HG03108 (cell line): Measurements from ENCODE around the gene RIC3.

ENCODE experiments used
- ATAC-seq: cut with Tn5 transposase; IDR thresholded peaks from one replicate; pipeline ENCODE4 v1.9.1; 2021; ENCODE audit warnings: moderate library complexity; ENCODE audit not compliant: unreplicated experiment

Gene RIC3

GRCh38 chr11:8106679-8107078, 62.1 kb downstream of the RIC3 start:
- no peak for ATAC-seq

- ATAC-seq: no peak
Measured at GRCh38 chr11:8105666-8106065, 63.2 kb downstream of the RIC3 start.

GRCh38 chr11:8105133-8105532, 63.7 kb downstream of the RIC3 start:
- no peak for ATAC-seq

- no peak for ATAC-seq
Measured at GRCh38 chr11:8103909-8104308, 64.9 kb downstream of the RIC3 start.

- ATAC-seq: no peak
Measured at GRCh38 chr11:8102965-8103364, 65.9 kb downstream of the RIC3 start.

- ATAC-seq: no peak
Measured at GRCh38 chr11:8102296-8102915, 66.4 kb downstream of the RIC3 start.

GRCh38 chr11:8101421-8101820, 67.4 kb downstream of the RIC3 start:
- ATAC-seq: no peak

- ATAC-seq: no peak
Measured at GRCh38 chr11:8100605-8101004, 68.2 kb downstream of the RIC3 start.

GRCh38 chr11:8100158-8100557, 68.7 kb downstream of the RIC3 start:
- no peak for ATAC-seq

- ATAC-seq: no peak
Measured at GRCh38 chr11:8099291-8099899, 69.4 kb downstream of the RIC3 start.

GRCh38 chr11:8098879-8099278, 69.9 kb downstream of the RIC3 start:
- ATAC-seq: no peak

GRCh38 chr11:8098361-8098760, 70.5 kb downstream of the RIC3 start:
- no peak for ATAC-seq

- ATAC-seq: no peak
Measured at GRCh38 chr11:8097926-8098325, 70.9 kb downstream of the RIC3 start.

GRCh38 chr11:8097468-8097867, 71.4 kb downstream of the RIC3 start:
- no peak for ATAC-seq

- ATAC-seq: no peak
Measured at GRCh38 chr11:8097062-8097461, 71.8 kb downstream of the RIC3 start.

- no peak for ATAC-seq
Measured at GRCh38 chr11:8096575-8096974, 72.2 kb downstream of the RIC3 start.

- ATAC-seq: no peak
Measured at GRCh38 chr11:8095806-8096522, 72.9 kb downstream of the RIC3 start.

GRCh38 chr11:8095371-8095770, 73.5 kb downstream of the RIC3 start:
- ATAC-seq: no peak

- ATAC-seq: no peak
Measured at GRCh38 chr11:8094656-8095055, 74.2 kb downstream of the RIC3 start.

- ATAC-seq: no peak
Measured at GRCh38 chr11:8093931-8094575, 74.8 kb downstream of the RIC3 start.

- ATAC-seq: no peak
Measured at GRCh38 chr11:8092587-8093424, 76.0 kb downstream of the RIC3 start.
